HG02759 (cell line): ENCODE data around the gene ATP2A1.
A peak's percentile ranks its signal among the peaks of the same experiment; 100 is the strongest.

Experiments used
- ATAC-seq: cut with Tn5 transposase; IDR thresholded peaks from one replicate; pipeline ENCODE4 v1.9.1; 2021; ENCODE audit warnings: mild to moderate bottlenecking, moderate library complexity; ENCODE audit not compliant: unreplicated experiment

Gene ATP2A1

DNA sequence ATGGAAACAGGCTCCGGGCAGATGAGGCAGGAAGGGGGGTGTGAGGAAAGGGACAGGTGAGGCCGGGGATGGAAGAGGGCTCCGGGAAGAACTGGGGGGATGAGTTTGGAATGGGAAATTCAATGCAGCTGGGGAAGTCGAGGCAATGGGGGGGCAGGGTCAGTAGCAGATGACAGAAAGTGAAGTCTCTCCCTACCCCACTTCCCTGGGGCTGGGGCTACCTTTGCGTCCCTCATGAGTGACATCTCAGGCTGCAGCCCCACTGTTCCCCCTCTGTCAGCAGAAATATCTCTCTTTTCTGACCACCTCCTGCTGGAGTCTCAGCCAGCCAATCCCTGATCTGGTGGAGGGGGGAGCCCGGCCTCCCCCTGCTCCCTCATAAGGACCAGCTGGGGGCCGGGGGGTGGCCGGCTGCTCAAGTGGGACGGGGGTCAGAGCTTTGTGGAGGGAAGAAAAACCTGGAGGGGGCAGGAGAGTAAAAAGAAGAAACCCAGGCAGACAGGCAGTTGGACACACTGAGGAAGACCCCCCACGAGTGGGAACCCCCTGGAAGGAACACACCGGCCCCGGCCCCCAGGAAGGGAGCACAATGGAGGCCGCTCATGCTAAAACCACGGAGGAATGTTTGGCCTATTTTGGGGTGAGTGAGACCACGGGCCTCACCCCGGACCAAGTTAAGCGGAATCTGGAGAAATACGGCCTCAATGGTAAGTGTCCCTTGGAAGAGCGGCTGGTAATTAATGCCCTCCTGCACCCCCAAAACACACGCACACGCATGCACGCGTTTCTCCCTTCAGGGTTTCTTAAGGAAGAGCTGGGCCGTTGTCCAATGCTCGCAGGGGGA is at the start of gene ATP2A1:
Gene ATP2A1, plus strand, starts transcription at position 406 of the 844 bp plus-strand sequence. Its CDS starts 184 bp downstream, at position 590.
- no peak for ATAC-seq

DNA sequence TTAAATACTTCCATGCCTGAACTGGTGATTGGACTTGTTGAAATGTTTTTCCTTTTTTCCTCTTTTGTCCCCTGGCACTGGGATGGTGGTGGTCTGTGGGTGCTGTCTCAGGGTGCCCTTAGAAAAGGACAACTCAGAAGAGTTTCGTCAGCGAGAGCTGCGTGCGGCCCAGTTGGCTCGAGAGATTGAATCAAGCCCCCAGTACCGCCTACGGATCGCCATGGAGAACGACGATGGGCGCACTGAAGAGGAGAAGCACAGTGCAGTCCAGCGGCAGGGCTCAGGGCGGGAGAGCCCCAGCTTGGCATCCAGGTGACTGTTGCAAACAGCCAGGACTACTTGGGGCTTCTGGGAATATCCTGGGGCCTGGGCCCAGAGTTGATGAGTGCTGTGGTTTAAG is 48.5 kb upstream of the ATP2A1 start:
- no peak for ATAC-seq

DNA sequence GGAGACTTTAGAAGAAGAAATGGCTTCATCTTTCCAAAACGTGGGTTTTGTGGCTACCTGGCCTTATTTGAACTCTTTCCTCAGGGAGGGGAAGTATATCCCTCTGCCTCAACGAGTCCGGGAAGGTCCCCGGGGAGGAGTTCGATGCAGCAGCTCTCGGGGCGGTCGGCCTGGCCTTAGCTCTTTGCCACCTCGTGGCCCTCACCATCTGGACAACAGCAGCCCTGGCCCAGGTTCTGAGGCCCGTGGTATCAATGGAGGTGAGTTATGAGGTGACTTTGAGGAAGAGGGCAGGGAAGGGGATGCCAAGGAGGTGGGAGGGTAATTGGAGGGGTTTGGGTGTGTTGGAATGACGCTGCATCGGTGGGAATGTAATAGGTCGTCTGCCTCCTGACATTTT is 47.8 kb upstream of the ATP2A1 start:
- ATAC-seq = no peak

DNA sequence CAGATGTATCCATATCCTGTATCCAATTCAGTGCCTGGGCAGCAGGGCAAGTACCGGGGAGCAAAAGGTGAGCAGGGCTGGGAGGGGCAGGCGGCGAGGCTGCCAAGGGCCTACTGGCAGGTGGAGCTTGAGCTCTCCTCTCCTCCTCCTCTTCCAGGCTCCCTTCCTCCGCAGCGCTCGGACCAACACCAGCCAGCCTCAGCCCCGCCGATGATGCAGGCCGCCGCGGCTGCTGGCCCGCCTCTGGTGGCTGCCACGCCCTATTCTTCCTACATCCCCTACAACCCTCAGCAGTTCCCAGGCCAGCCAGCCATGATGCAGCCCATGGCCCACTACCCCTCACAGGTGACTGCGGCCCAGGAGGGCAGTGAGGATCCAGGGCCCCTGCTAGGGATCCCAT is 43.9 kb upstream of the ATP2A1 start:
- ATAC-seq = no peak

DNA sequence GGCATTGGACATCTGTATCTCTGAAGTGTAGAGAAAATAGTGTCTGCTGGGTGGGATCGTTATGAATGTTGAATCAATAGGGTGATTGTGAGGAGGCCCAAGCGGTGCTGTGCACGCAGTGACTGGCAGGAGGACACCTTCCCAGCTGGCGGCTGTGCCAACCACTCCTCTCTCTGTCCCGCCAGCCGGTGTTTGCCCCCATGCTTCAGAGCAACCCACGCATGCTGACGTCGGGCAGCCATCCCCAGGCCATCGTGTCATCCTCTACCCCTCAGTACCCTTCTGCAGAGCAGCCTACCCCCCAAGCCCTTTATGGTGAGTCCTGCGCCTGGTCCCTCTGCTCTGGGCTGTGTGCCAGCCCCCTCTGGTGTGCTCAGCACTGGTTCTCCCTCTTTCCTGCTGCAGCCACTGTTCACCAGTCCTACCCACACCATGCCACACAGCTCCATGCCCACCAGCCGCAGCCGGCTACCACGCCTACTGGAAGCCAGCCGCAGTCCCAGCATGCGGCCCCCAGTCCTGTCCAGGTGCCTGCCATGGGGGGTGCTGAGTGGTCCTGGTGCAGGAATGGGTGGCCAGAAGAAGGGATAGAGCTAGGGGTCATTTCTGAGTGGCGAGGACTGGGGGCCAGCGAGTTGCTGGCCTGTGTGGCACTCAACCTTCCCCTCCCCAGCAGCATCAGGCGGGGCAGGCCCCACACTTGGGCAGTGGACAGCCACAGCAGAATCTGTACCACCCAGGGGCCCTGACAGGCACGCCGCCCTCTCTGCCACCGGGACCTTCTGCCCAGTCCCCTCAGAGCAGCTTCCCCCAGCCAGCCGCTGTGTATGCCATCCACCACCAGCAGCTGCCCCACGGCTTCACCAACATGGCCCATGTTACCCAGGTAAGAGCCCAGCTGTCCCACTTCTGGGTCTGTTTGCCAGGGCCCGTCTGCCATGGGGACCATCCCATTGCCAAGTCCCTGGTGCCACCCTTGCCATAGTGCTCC is 43.1 kb upstream of the ATP2A1 start:
- no peak for ATAC-seq

DNA sequence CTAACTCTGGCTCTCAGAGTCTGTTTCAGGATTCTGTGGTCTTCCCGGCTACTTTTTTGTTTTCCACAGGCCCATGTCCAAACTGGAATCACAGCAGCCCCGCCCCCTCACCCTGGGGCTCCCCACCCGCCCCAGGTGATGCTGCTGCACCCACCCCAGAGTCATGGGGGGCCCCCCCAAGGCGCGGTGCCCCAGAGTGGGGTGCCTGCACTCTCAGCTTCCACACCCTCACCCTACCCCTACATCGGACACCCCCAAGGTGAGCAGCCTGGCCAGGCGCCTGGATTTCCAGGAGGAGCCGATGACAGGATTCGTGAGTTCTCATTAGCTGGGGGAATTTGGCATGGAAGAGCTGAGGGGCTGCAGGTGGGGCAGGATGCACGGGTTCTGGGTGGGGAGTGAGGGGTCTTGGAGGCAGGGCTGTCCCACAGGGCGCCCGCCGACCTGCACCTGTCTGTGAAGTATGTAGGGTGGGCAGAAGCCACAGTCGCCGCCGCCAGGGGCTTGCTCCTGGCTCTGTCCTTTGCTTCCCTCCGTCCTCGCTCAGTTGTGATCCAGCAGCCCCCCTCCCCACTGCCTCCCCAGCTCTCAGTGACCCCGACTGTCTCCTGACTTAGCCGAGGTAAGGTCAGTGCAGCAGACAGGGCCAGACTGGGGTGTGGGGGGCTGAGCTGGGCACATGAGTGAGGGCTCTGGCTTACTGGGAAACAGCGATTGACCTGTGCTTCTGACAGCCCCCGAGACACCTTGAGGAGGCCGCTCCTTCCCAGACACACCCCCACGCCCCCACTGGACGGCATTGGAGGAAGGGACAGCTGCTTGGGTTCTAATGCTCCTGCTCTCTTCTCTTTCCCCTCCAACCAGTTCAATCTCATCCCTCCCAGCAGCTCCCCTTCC is 42.2 kb upstream of the ATP2A1 start:
- ATAC-seq = no peak

DNA sequence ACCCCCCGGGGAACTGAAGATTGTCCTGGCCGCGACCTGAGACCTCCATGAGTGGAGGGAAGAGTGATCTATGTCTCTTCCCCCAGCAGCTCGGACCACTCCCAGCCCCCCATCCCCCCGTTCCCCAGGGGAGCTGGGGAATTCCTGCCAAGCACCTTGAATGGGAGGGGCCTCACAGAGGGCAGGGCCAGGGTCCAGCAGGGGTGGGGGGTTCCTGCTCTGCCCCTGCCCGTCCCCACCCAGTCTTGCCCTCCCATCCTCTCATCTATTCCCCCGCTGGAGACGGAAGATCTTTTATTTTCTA is 41.6 kb upstream of the ATP2A1 start:
- no peak for ATAC-seq

DNA sequence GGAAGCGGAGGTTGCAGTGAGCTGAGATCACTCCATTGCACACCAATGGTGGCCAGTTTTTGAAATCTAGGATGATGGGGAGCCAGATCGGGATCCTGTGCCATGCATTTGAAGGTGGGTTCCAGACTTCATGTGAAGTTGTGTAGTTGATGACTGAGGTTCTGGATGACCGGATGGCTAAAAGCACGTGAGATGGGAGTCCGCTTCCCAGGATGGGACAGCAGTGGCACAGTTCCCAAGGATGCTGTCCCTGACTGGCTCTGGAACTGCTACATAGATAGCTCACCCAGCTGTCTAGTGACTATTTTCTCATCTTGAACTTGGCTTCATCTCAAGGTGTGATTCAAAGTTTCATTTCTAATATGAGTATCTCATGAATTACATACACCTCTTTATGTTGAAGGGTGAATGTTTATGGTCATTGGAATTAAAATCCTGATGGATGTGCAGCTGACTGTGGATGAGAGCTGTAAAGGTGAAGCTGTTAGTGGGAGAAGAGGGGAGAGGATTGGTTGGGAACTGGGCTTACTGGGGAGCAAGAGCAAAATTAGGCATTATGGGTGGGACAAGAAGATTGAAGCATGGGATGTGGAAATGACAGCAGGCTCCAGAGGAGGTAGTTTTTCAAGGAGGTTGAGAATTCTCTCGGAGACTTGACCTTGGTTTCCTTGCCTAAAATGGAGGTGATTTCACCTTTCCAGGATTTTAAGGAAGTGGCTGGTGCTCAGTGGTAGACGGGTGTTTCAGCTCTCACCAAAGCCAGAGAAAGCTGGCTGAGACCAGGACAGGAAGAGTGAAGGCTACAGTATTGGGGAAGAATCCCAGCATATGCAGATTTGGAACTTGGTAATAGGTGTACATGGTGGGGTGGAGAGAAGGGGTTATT is 40.4 kb upstream of the ATP2A1 start:
- no peak for ATAC-seq

DNA sequence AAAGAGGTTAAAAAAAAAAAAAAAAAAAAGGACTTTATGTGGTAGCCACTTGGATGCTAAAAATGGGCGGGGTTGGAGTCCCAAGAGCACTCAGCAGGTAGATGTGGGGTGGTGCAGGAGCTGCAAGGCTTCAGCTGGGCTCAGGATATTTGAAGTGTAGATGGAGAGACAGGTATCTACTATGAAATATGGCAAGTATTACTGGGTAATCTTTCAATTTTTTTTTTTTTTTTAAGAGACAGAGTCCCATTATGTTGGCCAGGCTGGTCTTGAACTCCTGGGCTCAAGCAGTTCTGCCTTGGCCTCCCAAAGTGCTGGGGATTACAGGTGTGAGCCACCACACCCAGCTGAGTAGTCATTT is 39.8 kb upstream of the ATP2A1 start:
- no peak for ATAC-seq

DNA sequence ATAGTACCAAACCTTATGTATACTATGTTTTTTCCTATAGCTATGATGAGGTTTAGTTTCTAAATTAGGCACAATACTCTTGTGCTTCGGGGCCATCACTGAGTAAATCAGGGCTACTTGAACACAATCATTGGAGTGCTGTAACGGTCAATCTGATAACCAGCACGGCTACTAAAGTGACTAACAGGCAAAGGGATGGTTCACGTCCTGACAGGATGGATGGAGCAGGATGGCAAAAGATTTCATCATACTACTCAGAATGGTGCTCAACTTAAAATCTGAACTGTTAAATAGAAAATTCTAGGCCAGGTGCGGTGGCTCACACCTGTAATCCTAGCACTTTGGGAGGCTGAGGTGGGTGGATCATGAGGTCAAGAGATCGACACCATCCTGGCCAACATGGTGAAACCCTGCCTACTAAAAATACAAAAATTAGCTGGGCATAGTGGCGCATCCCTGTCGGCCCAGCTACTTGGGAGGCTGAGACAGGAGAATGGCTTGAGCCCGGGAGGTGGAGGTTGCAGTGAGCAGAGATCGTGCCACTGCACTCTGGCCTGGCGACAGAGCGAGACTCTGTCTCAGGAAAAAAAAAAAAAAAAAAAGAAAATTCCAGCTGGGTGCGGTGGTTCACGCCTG is 39.2 kb upstream of the ATP2A1 start:
- no peak for ATAC-seq

DNA sequence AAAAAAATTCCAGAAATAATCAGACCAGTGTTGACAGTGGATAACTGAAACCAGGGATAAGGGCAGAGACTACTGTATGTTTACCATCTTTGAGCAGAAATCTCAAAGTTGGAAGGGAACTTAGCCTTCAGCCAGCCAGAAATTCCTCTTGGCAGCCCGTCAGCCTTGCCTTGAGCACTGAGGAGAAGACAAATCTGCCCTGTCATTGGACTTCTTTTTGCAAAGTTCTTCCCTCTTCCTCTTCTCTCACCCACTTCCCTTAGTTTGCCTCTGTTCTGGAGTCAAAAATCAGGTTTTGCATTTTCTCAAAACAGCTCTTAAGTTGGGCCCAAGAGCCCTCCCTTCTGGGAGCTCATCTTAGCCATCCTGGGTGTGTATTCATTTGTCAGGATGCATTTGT is 38.4 kb upstream of the ATP2A1 start:
- no peak for ATAC-seq

DNA sequence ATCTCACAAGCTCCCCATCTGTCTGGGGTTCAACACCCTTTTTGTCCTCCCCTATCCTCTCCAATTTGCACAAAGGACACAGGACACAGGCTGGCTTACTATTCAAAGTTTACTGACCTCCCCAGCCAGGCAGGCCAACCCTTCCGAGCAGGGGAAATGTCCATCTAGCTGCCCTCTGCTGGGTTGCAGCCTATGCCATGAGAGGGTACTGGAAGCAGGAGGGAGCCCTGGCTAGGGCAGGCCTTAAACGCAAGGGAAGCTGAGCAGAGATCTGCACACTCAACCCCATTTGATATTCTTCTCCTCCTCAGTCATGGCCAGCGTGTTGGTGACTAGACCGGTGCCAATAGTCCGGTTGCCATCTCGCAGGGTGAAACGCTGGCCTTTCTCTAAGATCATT is 35.6 kb upstream of the ATP2A1 start:
- ATAC-seq = no peak

DNA sequence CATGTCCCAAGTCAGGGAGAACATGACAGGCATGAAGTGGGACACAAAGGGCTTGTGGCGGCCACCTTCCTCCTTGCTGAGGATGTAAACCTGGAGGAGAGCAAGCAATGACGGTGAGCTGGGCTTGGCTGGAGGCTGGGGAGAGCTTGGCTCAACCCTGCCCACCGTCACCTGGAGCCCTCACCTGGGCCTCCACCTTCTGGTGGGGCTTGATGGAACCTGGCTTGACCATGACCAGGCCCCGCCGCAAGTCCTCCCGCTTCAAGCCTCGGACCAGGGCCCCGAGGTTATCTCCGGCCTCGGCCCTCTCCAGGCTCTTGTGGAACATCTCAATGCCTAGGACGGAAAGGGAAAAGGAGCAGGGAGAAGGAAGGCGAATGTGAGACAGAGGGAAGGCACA is 34.5 kb upstream of the ATP2A1 start:
- ATAC-seq = no peak

DNA sequence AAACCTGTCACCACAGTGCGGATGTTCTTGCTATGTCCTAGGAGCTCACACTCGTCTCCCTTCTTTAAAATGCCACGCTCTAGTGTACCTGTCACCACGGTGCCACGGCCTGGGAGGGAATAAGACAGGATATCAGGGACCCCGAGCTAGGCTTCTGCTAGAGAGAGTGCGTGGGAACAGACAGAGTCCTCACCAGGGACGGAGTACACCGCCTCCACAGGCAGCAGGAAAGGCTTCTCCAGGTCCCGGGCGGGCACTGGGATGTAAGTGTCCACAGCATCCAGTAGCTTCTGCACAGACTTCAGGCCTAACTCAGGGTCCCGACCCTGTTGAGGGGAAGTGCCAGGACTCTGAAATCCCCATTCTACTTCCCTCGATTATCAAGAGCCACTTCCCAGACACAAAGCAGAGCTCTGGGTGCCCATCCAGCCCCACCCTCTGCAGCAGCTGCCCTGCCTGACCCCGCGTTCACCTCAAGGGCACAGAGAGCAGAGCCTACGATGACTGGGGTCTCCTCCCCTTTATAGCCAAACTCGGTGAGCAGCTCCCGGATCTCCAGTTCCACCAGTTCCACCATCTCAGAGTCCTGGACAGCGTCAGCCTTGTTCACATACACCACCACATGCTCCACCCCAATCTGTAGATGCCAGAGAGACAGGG is 33.9 kb upstream of the ATP2A1 start:
- ATAC-seq = no peak

DNA sequence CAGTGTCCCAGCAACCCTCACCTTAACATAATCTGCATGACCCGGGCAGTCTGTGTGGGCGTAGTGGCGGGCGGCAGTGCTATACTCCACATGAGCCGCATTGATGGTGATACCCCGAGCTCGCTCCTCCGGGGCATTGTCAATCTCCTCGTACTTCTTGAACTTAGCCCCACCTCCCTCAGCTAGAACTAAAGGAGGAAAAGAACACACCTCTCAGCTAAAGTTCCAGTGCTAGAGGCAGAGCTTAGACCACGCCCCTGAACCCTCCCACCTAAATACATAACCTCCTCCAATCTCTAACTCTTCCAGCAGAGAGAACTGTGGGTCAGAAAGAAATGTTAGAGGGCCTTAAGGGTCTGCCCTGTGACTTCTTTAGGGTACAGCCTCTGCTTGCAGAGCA is 33.0 kb upstream of the ATP2A1 start:
- no peak for ATAC-seq

DNA sequence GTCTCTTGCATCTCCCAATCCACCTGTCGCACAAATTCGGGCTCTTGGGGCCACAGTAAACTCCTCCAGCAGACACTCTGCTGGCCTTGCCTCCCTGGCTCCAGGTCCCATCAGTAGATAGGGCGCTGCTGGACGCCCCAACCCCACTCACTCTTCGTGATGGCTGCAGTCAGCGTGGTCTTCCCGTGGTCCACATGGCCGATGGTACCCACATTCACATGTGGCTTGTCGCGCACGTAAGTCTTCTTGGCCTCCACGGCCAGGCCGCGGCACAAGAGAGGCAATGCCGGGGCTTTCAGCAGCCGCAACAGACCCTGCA is 32.6 kb upstream of the ATP2A1 start:
- no peak for ATAC-seq

DNA sequence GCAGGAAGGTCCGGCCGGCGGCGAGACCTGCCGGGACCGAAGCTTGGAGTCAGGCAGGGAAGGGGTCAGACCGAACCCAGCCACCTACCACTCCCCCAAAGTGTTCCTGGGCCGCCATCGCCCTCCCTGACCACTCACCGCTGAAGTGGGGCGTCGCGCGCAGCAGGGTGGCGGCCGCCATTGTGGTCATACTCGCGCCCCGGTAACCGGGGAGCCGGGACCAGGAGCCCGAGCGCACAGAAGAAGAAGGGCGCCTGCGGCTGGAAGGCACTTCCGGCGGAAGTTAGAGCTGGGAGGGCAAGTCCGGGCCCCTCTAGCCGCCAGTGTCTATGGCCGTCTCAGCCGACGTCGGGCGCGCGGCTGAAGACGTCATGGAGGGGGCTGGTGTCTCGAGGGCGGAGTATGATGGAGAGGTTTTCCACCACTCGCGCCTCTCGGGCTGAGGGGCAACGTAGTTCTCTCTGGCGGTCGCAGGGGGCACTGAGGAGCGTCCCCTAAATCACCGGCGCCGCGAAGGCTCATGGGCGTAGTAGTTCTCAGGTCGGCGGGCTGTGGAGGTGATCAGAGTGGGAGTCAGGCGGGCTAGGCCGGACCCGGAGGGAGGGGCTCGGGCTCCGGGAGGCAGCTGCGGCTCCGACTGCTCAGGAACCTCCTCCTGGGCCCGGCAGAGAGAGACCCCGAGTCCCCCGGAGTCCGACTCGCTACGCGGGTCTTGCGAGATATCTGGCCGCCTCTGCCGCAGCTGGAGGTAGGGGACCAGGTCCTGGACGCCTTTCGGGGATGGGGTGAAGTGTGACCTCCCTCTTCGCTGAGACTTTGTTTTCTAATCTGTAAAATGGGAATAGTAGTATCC is 32.0 kb upstream of the ATP2A1 start, which contains the start of gene TUFM:
Gene TUFM, minus strand, starts transcription at position 269 of the 853 bp plus-strand sequence. Its CDS starts 79 bp downstream, at position 190.
- ATAC-seq = peak; percentile 94

DNA sequence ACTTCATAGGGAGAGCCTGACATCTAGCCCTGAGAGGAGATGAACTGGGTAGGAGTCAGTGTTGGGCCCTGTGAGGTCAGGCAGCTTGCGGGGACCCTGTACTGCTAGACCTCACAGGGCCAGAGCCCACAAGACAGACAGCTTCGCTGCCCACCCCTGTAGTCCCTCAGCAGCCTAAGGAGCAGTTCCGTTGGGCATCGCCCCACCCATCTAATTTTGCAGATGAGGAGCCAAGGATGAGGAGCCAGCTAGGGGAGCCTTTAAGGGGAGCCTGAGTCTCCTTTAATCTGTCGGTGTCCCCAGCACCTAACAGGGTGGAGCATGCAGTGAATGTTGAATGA is 31.4 kb upstream of the ATP2A1 start:
- ATAC-seq = no peak
